Measurements from ENCODE around the gene ACACA.

DNA sequence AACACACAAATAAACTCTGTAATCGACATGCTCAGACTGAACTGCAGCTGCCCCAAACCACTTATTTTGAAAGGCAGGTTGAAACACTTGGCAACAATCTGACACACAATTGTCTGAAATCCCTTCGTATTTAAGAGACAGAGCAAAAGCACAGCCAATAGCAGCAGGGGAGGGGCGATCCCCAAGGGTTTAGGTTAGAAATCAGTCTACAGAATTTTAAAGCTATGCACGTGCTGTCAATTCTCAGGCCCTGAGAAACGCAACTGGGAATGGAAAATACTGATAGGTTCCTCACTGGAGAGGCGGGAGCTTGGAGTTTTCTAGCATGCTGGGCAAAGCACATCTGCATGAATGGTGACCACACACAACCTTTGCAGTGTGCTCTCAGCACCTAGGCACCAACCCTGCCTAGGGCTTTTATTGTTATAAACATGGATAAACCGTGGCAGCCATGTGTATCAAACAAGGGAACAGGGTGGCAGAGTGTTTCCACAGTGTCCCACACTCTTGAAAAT is 289.9 kb downstream of the ACACA start:
- TF ChIP-seq, protein P1, sequence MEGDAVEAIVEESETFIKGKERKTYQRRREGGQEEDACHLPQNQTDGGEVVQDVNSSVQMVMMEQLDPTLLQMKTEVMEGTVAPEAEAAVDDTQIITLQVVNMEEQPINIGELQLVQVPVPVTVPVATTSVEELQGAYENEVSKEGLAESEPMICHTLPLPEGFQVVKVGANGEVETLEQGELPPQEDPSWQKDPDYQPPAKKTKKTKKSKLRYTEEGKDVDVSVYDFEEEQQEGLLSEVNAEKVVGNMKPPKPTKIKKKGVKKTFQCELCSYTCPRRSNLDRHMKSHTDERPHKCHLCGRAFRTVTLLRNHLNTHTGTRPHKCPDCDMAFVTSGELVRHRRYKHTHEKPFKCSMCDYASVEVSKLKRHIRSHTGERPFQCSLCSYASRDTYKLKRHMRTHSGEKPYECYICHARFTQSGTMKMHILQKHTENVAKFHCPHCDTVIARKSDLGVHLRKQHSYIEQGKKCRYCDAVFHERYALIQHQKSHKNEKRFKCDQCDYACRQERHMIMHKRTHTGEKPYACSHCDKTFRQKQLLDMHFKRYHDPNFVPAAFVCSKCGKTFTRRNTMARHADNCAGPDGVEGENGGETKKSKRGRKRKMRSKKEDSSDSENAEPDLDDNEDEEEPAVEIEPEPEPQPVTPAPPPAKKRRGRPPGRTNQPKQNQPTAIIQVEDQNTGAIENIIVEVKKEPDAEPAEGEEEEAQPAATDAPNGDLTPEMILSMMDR (IDR thresholded peaks at IDR 0.05; ENCODE audit: low read depth, low read length, poor library complexity, severe bottlenecking), result no peak
- TF ChIP-seq EZH2phosphoT487 (IDR thresholded peaks at IDR 0.05; ENCODE audit: borderline replicate concordance, low read length), result no peak

All from DOHH2 (cell line).